Pancreas (tissue), 10 donors: ENCODE data around the gene NMT1. TPM values are rescaled to one million over a fixed set of nuclear protein-coding genes. Genes with fewer than 3 reads are reported as not detected.
A peak's percentile ranks its signal among the peaks of the same experiment; 100 is the strongest.

Experiments
- ATAC-seq, 4 donors: fragments of 200-7000 bp; cut with Tn5 transposase; one replicate each; pipeline versions ENCODE4 v1.8.0 to v1.9.1; 2020; ENCODE audit warnings: mild to moderate bottlenecking in 4 of 4, moderate library complexity in 4 of 4
- DNase-seq, 6 donors: peaks; one replicate each; pipeline ENCODE4 v3.0.0-alpha.2; 2020
- FAIRE-seq: peaks from 2 replicates; lab custom pipeline; 2012; peaks lifted over from hg19 to GRCh38; lab: Jason Lieb, UNC
- H3K27ac ChIP-seq, 4 donors: fragments of 200-600 bp; sonication (generic); 1 replicate in 3 of 4; 2 replicates in 1 of 4; pipeline versions ENCODE4 v1.5.0 to v1.8.0; 2020
- H3K27me3 ChIP-seq, 4 donors: fragments of 200-600 bp; one replicate each; pipeline ENCODE4 v1.8.0; 2021
- H3K36me3 ChIP-seq, 3 donors: fragments of 200-600 bp; sonication (generic) in 1 of 3; one replicate each; pipeline versions ENCODE4 v1.5.0 to v1.8.0; 2020 to 2021
- H3K4me1 ChIP-seq, 3 donors: fragments of 200-600 bp; one replicate each; pipeline ENCODE4 v1.8.0; 2021
- H3K4me3 ChIP-seq, 4 donors: fragments of 200-600 bp; sonication (generic) in 2 of 4; one replicate each; pipeline versions ENCODE4 v1.5.0 to v1.8.0; 2020 to 2021
- H3K9me3 ChIP-seq, 4 donors: fragments of 200-600 bp; one replicate each; pipeline ENCODE4 v1.8.0; 2021
- WGBS, 2 donors: extraction: QIAGEN DNeasy Blood & Tissue Kit; methylation state at CpG; one replicate each; pipeline ENCODE4 v1.1.7; 2013; 5-methylcytosine and 5-hydroxymethylcytosine counted together
- intact Hi-C, 3 donors: fragments of 100-400 bp; cut with DNase I; formaldehyde crosslinking; loops; one replicate each; pipeline versions ENCODE4 v1.11.1 to v1.14.2; 2022
- polyA plus RNA-seq, 2 donors: library from polyadenylated mRNA; stranded (reverse); fragments of 200-250 nt; gene quantifications; one replicate each; pipeline ENCODE4 v1.2.3, GENCODE V29; 2013
- total RNA-seq, 6 donors: library from RNA; stranded (reverse); fragmentation: NEBNext Ultra II Directional in 4 of 6; extraction: Animal tissue kit (Norgen Biotek cat#: 25700) in 4 of 6; gene quantifications; one replicate each; pipeline versions ENCODE4 v1.2.1 to v1.2.4, GENCODE V29; 2021 to 2023
- TF ChIP-seq, protein P1 (sequence below), 4 donors: fragments of 200-600 bp; sonication (generic) in 3 of 4; IDR thresholded peaks; one replicate each; pipeline versions ENCODE4 v1.5.0 to v1.8.0; 2021; ENCODE audit warnings: antibody characterized with exemption in 4 of 4
- donor health status: healthy with polysubstance abuse.
- donor health status: DM: no; HTN: no; CAD: no; lungs with moderate emphysema.
- donor health status: DM: no; HTN: no; CAD: no.
- donor health status: control.
- donor health status: control.
- donor health status: Bipolar disorder and iron deficiency.
- donor health status: DM: yes; HTN: yes; CAD: no.
- donor health status: DM: no; HTN: no; CAD: no.
- donor health status: DM: no; HTN: no; CAD: no.
- donor health status: DM: yes; HTN: yes; CAD: no.

Gene NMT1
- total and polyA plus RNA-seq, 8 donors = 27.0 to 66.5 (median 39.8) TPM

DNA sequence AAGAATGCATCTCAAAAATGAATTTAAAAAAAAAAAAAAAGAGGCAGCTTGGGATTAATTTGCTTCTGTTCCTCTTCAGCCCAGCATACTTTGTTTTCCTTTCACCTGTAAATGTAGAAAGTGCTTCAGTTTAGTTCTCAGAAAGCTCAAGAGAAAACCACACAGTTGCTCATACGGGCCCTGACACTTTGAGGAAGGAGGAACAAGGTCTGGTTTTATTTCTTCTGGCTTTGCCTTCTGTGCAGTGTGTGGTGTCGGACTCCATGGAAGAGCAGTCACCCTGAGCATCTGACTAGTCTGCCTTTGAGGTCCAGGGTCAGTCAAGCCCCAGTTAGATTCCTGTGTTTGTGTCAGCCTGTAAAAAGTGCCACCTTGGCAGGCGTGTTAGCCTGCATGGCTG lies 27.6 kb downstream of the NMT1 start:
- Histone ChIP-seq H3K27me3 (no peaks in the 10 kb centered on the region), H3K4me1 (peaks cover 0 to 6% (median 0%) of the 10 kb centered on the region in 3 donors), H3K4me3 (no peak overlapping the region), H3K27ac (no peak overlapping the region), H3K9me3 (no peaks in the 10 kb centered on the region), H3K36me3 (peaks cover 0 to 29% (median 26%) of the 10 kb centered on the region in 3 donors)
- no peak for FAIRE-seq
- intact Hi-C loops = no loop called here
- TF ChIP-seq, protein P1, sequence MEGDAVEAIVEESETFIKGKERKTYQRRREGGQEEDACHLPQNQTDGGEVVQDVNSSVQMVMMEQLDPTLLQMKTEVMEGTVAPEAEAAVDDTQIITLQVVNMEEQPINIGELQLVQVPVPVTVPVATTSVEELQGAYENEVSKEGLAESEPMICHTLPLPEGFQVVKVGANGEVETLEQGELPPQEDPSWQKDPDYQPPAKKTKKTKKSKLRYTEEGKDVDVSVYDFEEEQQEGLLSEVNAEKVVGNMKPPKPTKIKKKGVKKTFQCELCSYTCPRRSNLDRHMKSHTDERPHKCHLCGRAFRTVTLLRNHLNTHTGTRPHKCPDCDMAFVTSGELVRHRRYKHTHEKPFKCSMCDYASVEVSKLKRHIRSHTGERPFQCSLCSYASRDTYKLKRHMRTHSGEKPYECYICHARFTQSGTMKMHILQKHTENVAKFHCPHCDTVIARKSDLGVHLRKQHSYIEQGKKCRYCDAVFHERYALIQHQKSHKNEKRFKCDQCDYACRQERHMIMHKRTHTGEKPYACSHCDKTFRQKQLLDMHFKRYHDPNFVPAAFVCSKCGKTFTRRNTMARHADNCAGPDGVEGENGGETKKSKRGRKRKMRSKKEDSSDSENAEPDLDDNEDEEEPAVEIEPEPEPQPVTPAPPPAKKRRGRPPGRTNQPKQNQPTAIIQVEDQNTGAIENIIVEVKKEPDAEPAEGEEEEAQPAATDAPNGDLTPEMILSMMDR (IDR thresholded peaks at IDR 0.05) = no peak
- no peak for DNase-seq
- WGBS, 2 donors = 89 to 93% methylated on average over 3 of the region's 3 CpGs
- ATAC-seq = no peak

DNA sequence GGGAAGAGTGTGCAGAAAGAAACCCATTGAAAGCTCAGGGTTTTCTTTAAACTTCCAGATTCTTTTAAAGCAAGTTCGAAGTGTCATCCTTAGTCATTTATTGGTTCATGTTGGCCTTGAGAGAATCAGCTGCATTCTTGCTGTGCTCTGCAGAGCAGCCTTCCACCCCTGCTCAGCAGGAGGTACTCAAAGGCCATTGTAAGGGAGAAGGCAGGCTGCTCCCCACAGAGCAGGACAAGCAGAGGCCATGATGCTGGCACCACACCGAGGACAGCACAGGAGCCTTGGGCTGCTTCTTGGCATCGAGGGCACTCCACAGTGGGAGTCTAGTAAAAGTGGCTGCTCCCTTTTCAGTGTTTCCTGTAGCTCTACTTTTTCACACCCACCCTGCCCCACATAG lies 29.6 kb downstream of the NMT1 start:
- TF ChIP-seq, protein P1 (IDR thresholded peaks at IDR 0.05) = no peak
- no peaks in the 10 kb centered on the region for H3K27me3 ChIP-seq
- no peaks in the 10 kb centered on the region for H3K9me3 ChIP-seq
- peaks cover 0 to 7% (median 0%) of the 10 kb centered on the region in 3 donors for H3K4me1 ChIP-seq
- H3K4me3 ChIP-seq = no peak overlapping the region
- no peak for FAIRE-seq
- DNase-seq = no peak
- H3K27ac ChIP-seq = no peak overlapping the region
- 71 to 82% methylated on average over 3 of the region's 3 CpGs for WGBS, 2 donors
- no peak for ATAC-seq
- intact Hi-C loops = loop anchor here in 1 of 3 donors (10.0 kb wide), 1 partner anchor 176 kb away; the partner anchor contains the start of gene GFAP
- H3K36me3 ChIP-seq = peaks cover 0 to 42% (median 37%) of the 10 kb centered on the region in 3 donors

DNA sequence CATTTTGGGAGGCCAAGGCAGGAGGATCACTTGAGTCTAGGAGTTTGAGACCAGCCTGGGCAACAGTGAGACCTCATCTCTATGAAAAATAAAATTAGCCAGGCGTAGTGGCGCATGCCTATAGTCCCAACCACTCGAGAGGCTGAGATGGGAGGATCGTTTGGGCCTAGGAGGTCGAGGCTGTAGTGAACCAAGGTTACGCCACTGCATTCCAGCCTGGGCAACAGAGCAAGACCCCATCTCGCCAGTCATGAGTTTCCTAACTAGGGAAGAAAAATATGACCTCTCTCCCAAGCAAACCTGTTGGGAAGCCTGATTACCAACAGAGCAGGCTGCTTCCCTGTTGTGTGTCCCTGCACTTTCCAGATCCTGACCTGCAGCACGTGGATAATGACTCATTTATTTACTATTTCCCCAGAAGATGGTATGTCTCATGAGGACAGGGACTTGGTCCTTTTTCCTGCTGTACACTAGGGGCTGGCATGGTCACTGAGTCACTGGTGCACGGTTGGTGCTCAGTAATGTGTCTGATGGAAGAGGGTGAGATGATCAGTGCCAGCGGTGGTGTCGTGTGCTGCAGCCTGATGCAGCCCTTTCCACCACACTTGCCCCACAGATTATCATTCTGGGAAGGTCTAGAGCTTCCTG lies 30.8 kb downstream of the NMT1 start:
- no peak overlapping the region for H3K4me3 ChIP-seq
- TF ChIP-seq, protein P1 (IDR thresholded peaks at IDR 0.05) = no peak
- peaks cover 0 to 7% (median 0%) of the 10 kb centered on the region in 3 donors for H3K4me1 ChIP-seq
- peaks cover 0 to 44% (median 40%) of the 10 kb centered on the region in 3 donors for H3K36me3 ChIP-seq
- intact Hi-C loops = loop anchor here in 1 of 3 donors (10.0 kb wide), 1 partner anchor 177 kb away; the partner anchor contains the start of gene GFAP
- 88 to 94% methylated on average over 11 of the region's 11 CpGs for WGBS, 2 donors
- FAIRE-seq (no peak), ATAC-seq (no peak), DNase-seq (no peak)
- peak overlapping the region in 2 of 4 donors; percentile 52 to 73 for H3K27ac ChIP-seq
- no peaks in the 10 kb centered on the region for H3K9me3 ChIP-seq
- H3K27me3 ChIP-seq = no peaks in the 10 kb centered on the region

DNA sequence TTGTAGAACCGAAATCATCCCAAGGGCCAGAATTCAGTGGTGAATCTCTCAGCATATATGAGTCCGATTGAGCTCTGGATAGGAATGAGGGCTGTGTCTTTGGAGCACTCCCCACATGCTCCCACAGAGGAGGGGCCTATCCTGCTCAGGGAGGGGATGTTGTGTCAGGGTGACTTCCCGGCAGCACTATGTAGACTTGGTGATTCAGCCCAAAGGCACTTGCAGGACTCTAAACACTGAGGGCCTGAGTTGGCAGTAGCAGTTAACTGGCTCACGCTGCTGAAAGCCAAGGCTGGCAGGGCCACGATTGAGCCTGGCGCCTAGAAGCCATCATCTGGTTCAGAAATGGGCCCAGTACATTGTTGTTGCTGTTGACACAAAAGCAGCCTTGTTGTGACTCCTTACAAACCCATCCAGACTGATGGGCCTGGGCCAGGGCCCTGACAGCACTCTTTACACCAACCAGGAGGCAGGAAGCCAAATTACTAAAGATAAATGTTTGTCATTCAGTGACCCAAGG lies 31.9 kb downstream of the NMT1 start:
- ATAC-seq = peak; percentile 70 to 93 (median 90)
- Histone ChIP-seq H3K27ac (peak overlapping the region in 3 of 4 donors; percentile 20 to 73 (median 52)), H3K4me1 (peaks cover 0 to 7% (median 0%) of the 10 kb centered on the region in 3 donors), H3K4me3 (no peak overlapping the region), H3K9me3 (no peaks in the 10 kb centered on the region), H3K27me3 (no peaks in the 10 kb centered on the region), H3K36me3 (peaks cover 0 to 44% (median 38%) of the 10 kb centered on the region in 3 donors)
- TF ChIP-seq, protein P1 (IDR thresholded peaks at IDR 0.05) = no peak
- 63 to 77% methylated on average over 6 of the region's 6 CpGs for WGBS, 2 donors
- peak; percentile 78 for FAIRE-seq
- intact Hi-C loops = loop anchor here in 1 of 3 donors (10.0 kb wide), 1 partner anchor 178 kb away; the partner anchor contains the start of gene GFAP
- DNase-seq = peak in 5 of 6 donors; percentile 44 to 56 (median 54)
